ENCODE data around the gene MMP28.
A peak's percentile ranks its signal among the peaks of the same experiment; 100 is the strongest.
"Not testable (repeated sequence)": the region's sequence is repeated elsewhere in the genome, so short reads cannot be mapped to it uniquely, and the experiment has no call there.

Gene MMP28

GRCh38 chr17:35765086-35765710 is 30.2 kb downstream of the MMP28 start:
- DNase-seq = no peak

GRCh38 chr17:35764123-35764991 is 31.1 kb downstream of the MMP28 start:
- DNase-seq = peak; percentile 85

- no peak for DNase-seq
Measured at GRCh38 chr17:35763767-35764122, 31.7 kb downstream of the MMP28 start.

GRCh38 chr17:35761601-35762000 is 33.8 kb downstream of the MMP28 start:
- DNase-seq = no peak

- DNase-seq = no peak
Measured at GRCh38 chr17:35760587-35760986, 34.9 kb downstream of the MMP28 start, which contains the start of gene C17orf50. Gene C17orf50 (plus strand): TSS chr17:35760887. CDS start chr17:35760942, 55 bp downstream.

- no peak for DNase-seq
Measured at GRCh38 chr17:35757243-35757642, 38.2 kb downstream of the MMP28 start.

- no peak for DNase-seq
Measured at GRCh38 chr17:35752945-35753764, 42.3 kb downstream of the MMP28 start, which contains the start of gene GAS2L2. Gene GAS2L2 (minus strand): TSS chr17:35753239. CDS start chr17:35752850, 389 bp downstream.

- no peak for DNase-seq
Measured at GRCh38 chr17:35752471-35752870, 43.0 kb downstream of the MMP28 start.

- not testable (repeated sequence) for DNase-seq
Measured at GRCh38 chr17:35751541-35751940, 43.9 kb downstream of the MMP28 start.

- peak; percentile 27 for DNase-seq
Measured at GRCh38 chr17:35750526-35751395, 44.7 kb downstream of the MMP28 start.

- DNase-seq = no peak
Measured at GRCh38 chr17:35749560-35750412, 45.7 kb downstream of the MMP28 start.

GRCh38 chr17:35748979-35749378 is 46.5 kb downstream of the MMP28 start:
- no peak for DNase-seq

- DNase-seq = no peak
Measured at GRCh38 chr17:35748341-35748841, 47.0 kb downstream of the MMP28 start.

GRCh38 chr17:35747540-35748017 is 47.9 kb downstream of the MMP28 start:
- DNase-seq = peak; percentile 70

- DNase-seq = no peak
Measured at GRCh38 chr17:35745749-35746320, 49.6 kb downstream of the MMP28 start.

GRCh38 chr17:35745246-35745645 is 50.2 kb downstream of the MMP28 start:
- no peak for DNase-seq

- DNase-seq = no peak
Measured at GRCh38 chr17:35744830-35745229, 50.6 kb downstream of the MMP28 start.

GRCh38 chr17:35743626-35744328 is 51.7 kb downstream of the MMP28 start:
- DNase-seq = no peak

- no peak for DNase-seq
Measured at GRCh38 chr17:35742896-35743477, 52.5 kb downstream of the MMP28 start.

All from NCI-H2171 (cell line).